SU-DHL-6 (cell line): ENCODE measurements around the gene SMAD6.

Experiments
- EZH2phosphoT487 ChIP-seq: fragments of 200-600 bp; sonication (generic), shearing (Covaris generic); conservative IDR thresholded peaks from 2 replicates; pipeline ENCODE4 v1.6.1; 2018; ENCODE audit warnings: mild to moderate bottlenecking, antibody characterized with exemption, low read length, moderate library complexity, mixed read lengths
- TF ChIP-seq, protein P1 (sequence below): fragments of 200-600 bp; sonication (generic); IDR thresholded peaks from one replicate; pipeline ENCODE4 v1.5.1; 2017; ENCODE audit warnings: antibody characterized with exemption, mild to moderate bottlenecking, low read length, moderate library complexity; ENCODE audit not compliant: insufficient read depth, poor library complexity, severe bottlenecking

GRCh38 chr15:66745530-66746230 is 43.6 kb downstream of the SMAD6 start:
- TF ChIP-seq, protein P1, sequence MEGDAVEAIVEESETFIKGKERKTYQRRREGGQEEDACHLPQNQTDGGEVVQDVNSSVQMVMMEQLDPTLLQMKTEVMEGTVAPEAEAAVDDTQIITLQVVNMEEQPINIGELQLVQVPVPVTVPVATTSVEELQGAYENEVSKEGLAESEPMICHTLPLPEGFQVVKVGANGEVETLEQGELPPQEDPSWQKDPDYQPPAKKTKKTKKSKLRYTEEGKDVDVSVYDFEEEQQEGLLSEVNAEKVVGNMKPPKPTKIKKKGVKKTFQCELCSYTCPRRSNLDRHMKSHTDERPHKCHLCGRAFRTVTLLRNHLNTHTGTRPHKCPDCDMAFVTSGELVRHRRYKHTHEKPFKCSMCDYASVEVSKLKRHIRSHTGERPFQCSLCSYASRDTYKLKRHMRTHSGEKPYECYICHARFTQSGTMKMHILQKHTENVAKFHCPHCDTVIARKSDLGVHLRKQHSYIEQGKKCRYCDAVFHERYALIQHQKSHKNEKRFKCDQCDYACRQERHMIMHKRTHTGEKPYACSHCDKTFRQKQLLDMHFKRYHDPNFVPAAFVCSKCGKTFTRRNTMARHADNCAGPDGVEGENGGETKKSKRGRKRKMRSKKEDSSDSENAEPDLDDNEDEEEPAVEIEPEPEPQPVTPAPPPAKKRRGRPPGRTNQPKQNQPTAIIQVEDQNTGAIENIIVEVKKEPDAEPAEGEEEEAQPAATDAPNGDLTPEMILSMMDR, result no peak
- TF ChIP-seq EZH2phosphoT487, result no peak
